ENCODE data around the gene GNAI1.

DNA sequence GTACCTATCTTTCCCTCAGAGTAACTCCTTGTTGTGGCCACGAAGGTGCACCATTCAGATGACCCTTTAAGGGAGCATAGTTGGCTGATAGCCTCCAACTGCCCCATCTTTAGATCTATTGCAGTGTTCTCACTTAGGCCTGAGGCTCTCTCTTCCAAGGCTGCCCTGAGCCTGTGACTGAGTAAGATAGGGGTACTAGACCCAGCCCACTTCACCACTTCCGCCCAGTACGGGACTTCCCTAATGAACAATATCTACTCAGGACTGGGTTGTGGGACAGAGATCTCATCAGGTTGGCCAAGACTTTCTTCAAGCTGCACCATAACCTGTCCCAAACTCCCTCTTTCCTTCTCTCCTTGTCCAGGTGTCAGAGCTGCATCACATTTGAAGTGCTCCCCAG lies 5.7 kb upstream of the GNAI1 start:
- TF ChIP-seq, protein P1, sequence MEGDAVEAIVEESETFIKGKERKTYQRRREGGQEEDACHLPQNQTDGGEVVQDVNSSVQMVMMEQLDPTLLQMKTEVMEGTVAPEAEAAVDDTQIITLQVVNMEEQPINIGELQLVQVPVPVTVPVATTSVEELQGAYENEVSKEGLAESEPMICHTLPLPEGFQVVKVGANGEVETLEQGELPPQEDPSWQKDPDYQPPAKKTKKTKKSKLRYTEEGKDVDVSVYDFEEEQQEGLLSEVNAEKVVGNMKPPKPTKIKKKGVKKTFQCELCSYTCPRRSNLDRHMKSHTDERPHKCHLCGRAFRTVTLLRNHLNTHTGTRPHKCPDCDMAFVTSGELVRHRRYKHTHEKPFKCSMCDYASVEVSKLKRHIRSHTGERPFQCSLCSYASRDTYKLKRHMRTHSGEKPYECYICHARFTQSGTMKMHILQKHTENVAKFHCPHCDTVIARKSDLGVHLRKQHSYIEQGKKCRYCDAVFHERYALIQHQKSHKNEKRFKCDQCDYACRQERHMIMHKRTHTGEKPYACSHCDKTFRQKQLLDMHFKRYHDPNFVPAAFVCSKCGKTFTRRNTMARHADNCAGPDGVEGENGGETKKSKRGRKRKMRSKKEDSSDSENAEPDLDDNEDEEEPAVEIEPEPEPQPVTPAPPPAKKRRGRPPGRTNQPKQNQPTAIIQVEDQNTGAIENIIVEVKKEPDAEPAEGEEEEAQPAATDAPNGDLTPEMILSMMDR (IDR thresholded peaks at IDR 0.05; ENCODE audit: poor library complexity): no peak
- TF ChIP-seq EZH2phosphoT487 (IDR thresholded peaks at IDR 0.05; ENCODE audit: low read depth, severe bottlenecking, unreplicated experiment): no peak

Measured in hepatocyte (in vitro differentiated cells).